Stimulated activated CD8-positive, alpha-beta memory T cell treated with anti-CD3 and anti-CD28 coated beads, Interleukin-7, amount 100 ng/mL, for 1 hour (primary cell): ENCODE results near the gene FRG1.
"Not testable (repeated sequence)": the region's sequence is repeated elsewhere in the genome, so short reads cannot be mapped to it uniquely, and the experiment has no call there.

Source experiments
- DNase-seq, 2 donors: peaks; one replicate each; pipeline ENCODE4 v3.0.0-alpha.2; 2020; ENCODE audit warnings: low read depth in 2 of 2

Gene FRG1

GRCh38 chr4:189985651-189986243 is 45.1 kb downstream of the FRG1 start:
- not testable (repeated sequence) for DNase-seq

DNA sequence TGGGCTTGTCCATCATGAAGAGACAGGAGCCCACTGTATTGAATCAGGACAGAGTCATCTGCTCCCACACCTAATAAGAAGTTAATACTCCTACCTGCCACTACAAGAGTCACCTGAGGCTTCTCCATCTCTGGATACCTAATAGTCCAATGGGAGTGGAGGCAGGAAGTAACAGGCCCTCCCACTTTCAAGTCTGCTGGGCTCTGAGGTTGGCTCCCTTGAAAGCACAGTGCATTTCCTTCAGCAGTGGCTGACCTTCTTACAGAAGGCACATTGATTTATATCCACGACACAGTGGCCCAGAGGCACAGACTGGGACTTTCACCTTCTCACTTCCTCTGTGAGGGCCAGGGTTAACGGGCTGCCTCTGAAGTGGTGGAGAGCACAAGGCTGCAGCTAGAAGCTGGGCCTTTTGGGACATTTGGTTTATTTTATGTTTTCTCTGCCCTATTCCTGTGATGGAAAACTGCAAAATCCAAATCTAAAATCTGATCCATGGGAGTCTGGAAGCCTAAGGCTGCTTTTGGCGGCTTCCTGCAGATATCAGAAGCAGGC is 48.3 kb downstream of the FRG1 start:
- no peak for DNase-seq

DNA sequence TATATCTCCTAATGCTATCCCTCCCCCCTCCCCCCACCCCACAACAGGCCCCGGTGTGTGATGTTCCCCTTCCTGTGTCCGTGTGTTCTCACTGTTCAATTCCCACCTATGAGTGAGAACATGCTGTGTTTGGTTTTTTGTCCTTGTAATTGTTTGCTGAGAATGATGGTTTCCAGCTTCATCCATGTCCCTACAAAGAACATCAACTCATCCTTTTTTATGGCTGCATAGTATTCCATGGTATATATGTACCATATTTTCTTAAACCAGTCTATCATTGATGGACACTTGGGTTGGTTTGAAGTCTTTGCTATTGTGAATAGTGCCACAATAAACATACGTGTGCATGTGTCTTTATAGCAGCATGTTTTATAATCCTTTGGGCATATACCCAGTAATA is 49.3 kb downstream of the FRG1 start:
- DNase-seq, result not testable (repeated sequence)
